GM19099 (cell line): ENCODE results near the gene MLN.

ENCODE experiments used
- POLR2A ChIP-seq: IDR thresholded peaks from 3 replicates; pipeline ENCODE4 v1.6.1; 2011; ENCODE audit warnings: low read depth; ENCODE audit not compliant: insufficient read length; ENCODE audit errors: extremely low read depth

The MLN gene

GRCh38 chr6:33807606-33808005 is 3.8 kb upstream of the MLN start:
- no peak for TF ChIP-seq POLR2A

GRCh38 chr6:33806841-33807240 is 3.0 kb upstream of the MLN start:
- TF ChIP-seq POLR2A = no peak

GRCh38 chr6:33802186-33802958 is 1.4 kb downstream of the MLN start:
- no peak for TF ChIP-seq POLR2A

- no peak for TF ChIP-seq POLR2A
Observed at GRCh38 chr6:33801611-33802010, 2.2 kb downstream of the MLN start.

GRCh38 chr6:33800248-33800969 is 3.4 kb downstream of the MLN start:
- no peak for TF ChIP-seq POLR2A

- TF ChIP-seq POLR2A = no peak
Observed at GRCh38 chr6:33799454-33800113, 4.2 kb downstream of the MLN start.

- TF ChIP-seq POLR2A = no peak
Observed at GRCh38 chr6:33798343-33798848, 5.4 kb downstream of the MLN start.

- TF ChIP-seq POLR2A = no peak
Observed at GRCh38 chr6:33797626-33798342, 6.0 kb downstream of the MLN start.

GRCh38 chr6:33794910-33795623 is 8.7 kb downstream of the MLN start:
- no peak for TF ChIP-seq POLR2A

- TF ChIP-seq POLR2A = no peak
Observed at GRCh38 chr6:33792981-33793380, 10.8 kb downstream of the MLN start.

- TF ChIP-seq POLR2A = no peak
Observed at GRCh38 chr6:33791620-33792019, 12.2 kb downstream of the MLN start.

- TF ChIP-seq POLR2A = no peak
Observed at GRCh38 chr6:33790910-33791309, 12.9 kb downstream of the MLN start.

- no peak for TF ChIP-seq POLR2A
Observed at GRCh38 chr6:33790379-33790778, 13.4 kb downstream of the MLN start.

GRCh38 chr6:33789550-33789895 is 14.3 kb downstream of the MLN start:
- TF ChIP-seq POLR2A = no peak
